Epithelial cell of esophagus (primary cell): ENCODE results near the gene ORAI3.

Experiments
- DNase-seq: peaks from one replicate; pipeline ENCODE4 v3.0.0; 2010; ENCODE audit warnings: low read depth
- H3K4me3 ChIP-seq: 2 replicates; pipeline ENCODE4 v1.5.1; 2011; ENCODE audit warnings: mild to moderate bottlenecking, low read length, control low read depth
- TF ChIP-seq, protein P1 (sequence below): IDR thresholded peaks from 2 replicates; pipeline ENCODE4 v1.5.1; 2011; ENCODE audit warnings: low read depth, mild to moderate bottlenecking, low read length, control low read depth, inconsistent platforms; ENCODE audit not compliant: insufficient read depth; ENCODE audit errors: missing control alignments

ORAI3 gene

GRCh38 chr16:30992276-30992780 lies 43.5 kb downstream of the ORAI3 start:
- no peak for DNase-seq
- TF ChIP-seq, protein P1, sequence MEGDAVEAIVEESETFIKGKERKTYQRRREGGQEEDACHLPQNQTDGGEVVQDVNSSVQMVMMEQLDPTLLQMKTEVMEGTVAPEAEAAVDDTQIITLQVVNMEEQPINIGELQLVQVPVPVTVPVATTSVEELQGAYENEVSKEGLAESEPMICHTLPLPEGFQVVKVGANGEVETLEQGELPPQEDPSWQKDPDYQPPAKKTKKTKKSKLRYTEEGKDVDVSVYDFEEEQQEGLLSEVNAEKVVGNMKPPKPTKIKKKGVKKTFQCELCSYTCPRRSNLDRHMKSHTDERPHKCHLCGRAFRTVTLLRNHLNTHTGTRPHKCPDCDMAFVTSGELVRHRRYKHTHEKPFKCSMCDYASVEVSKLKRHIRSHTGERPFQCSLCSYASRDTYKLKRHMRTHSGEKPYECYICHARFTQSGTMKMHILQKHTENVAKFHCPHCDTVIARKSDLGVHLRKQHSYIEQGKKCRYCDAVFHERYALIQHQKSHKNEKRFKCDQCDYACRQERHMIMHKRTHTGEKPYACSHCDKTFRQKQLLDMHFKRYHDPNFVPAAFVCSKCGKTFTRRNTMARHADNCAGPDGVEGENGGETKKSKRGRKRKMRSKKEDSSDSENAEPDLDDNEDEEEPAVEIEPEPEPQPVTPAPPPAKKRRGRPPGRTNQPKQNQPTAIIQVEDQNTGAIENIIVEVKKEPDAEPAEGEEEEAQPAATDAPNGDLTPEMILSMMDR, result no peak
- no peak overlapping the region for H3K4me3 ChIP-seq

- no peak for DNase-seq
- TF ChIP-seq, protein P1, result no peak
Observed at GRCh38 chr16:30992931-30993816, 44.3 kb downstream of the ORAI3 start.

GRCh38 chr16:30995927-30996323 lies 47.1 kb downstream of the ORAI3 start:
- DNase-seq, result no peak
- H3K4me3 ChIP-seq, result no peak overlapping the region
- TF ChIP-seq, protein P1, result no peak

More at GRCh38 chr16:30992931-30993816, 44.3 kb downstream of the ORAI3 start:
- H3K4me3 ChIP-seq, result no peak overlapping the region

DNA sequence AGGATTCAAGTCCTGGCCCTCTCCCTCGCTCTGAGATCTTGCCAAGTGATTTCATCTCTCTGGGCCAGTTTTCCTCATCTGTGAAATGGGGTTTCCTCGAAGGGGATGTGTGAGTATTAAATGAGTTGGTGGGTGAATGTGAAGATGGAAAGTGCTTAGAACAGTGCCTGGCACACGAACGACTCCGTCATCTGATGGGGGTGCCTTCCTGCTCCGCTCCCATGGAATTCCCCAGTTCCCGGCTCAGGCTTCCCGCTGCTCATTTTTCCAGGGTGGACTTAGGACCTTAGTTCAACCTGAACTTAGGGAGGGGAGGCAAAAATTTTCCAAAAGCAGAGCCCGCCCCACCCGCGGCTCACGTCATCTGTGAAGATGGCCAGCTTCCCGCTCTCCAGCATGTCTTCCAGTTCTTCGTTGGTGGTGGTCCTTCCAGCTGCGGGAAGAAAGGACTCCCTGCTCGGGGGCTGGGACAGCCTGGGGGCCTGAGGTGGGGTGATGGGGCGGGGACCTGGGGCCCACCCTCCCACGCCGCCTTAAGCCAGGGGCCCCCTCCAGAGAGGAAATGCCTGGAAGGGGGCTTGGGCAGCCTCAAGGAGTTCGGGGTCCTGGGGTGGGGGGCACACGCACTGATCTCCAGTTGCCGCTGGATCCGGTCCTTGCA lies 47.6 kb downstream of the ORAI3 start:
- peak overlapping the region; percentile 57 for H3K4me3 ChIP-seq
- no peak for DNase-seq
- TF ChIP-seq, protein P1, result no peak

GRCh38 chr16:30996985-30997724 lies 48.3 kb downstream of the ORAI3 start:
- H3K4me3 ChIP-seq, result peak overlapping the region; percentile 57
- TF ChIP-seq, protein P1, result no peak
- DNase-seq, result peak; percentile 84
